GM19099 (cell line): ENCODE results near the gene CARMIL1.

Source experiments
- POLR2A ChIP-seq: IDR thresholded peaks from 3 replicates; pipeline ENCODE4 v1.6.1; 2011; ENCODE audit warnings: low read depth; ENCODE audit not compliant: insufficient read length; ENCODE audit errors: extremely low read depth

The CARMIL1 gene

GRCh38 chr6:25661129-25661779, 382.1 kb downstream of the CARMIL1 start:
- TF ChIP-seq POLR2A = no peak

- TF ChIP-seq POLR2A = no peak
These were observed 386.3 kb downstream of the CARMIL1 start for GRCh38 chr6:25665455-25665854.

GRCh38 chr6:25669413-25669812, 390.2 kb downstream of the CARMIL1 start:
- TF ChIP-seq POLR2A = no peak
